ENCODE data around the gene FADS6. TPM values are rescaled to one million over a fixed set of nuclear protein-coding genes. Genes with fewer than 3 reads are reported as not detected.

The FADS6 gene
- polyA plus RNA-seq, 1 of the 3 experiments (the other 2 are of a cell fraction): not detected

DNA sequence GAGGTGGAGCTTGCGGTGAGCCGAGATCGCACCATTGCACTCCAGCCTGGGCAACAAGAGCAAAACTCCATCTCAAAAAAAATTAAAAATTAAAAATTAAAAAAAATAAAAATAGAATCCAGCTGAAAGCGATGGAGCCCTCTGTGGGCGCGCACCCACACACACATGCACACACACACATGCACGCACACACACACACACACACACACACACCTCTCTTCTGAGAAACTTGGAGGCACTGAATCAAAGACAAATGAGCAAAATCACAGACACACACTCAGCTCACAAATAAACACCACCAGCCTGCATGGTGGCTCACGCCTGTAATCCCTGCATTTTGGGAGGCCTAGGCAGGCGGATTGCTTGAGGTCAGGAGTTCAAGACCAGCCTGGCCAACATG lies 9.6 kb upstream of the FADS6 start:
- H3K4me2 ChIP-seq: no peak overlapping the region
- no peak for DNase-seq
- H3K4me1 ChIP-seq (ENCODE audit: control insufficient read depth in 1 of 2, insufficient read depth in 2 of 2, low read depth in 1 of 2, low read length in 1 of 2): no peaks in the 10 kb centered on the region
- H4K20me1 ChIP-seq (ENCODE audit: insufficient read depth): no peaks in the 10 kb centered on the region
- ChIA-PET CTCF (interaction anchor here (0.8 to 2.0 kb wide), 5 partner anchors 11 to 41 kb away, joined by 3 to 9 read pairs (median 5); partner anchors contain the start of genes OTOP2 and USH1G), POLR2A (interaction anchor here (0.7 kb wide), 1 partner anchor 23 kb away, joined by 3 read pairs; no protein-coding TSS in a partner anchor)
- no peaks in the 10 kb centered on the region for H3K9me2 ChIP-seq
- no peaks in the 10 kb centered on the region for H3K79me2 ChIP-seq (ENCODE audit: insufficient read depth)
- H3K27ac ChIP-seq (ENCODE audit: low read depth in 2 of 2, low read length in 1 of 2): no peak overlapping the region
- no peaks in the 10 kb centered on the region for H3F3A ChIP-seq (replicated peaks; ENCODE audit: insufficient read depth)
- no peak overlapping the region for H3K9ac ChIP-seq
- TF ChIP-seq GATA2 (CRISPR knock-in tag; IDR thresholded peaks at IDR 0.05): no peak
- no peak for TF ChIP-seq TEAD4 (IDR thresholded peaks at IDR 0.05; ENCODE audit: borderline replicate concordance, insufficient read depth)
- no peak for TF ChIP-seq TAF1 (IDR thresholded peaks at IDR 0.05; ENCODE audit: borderline replicate concordance, low read depth, low read length)
- no peak for TF ChIP-seq RAD21 (IDR thresholded peaks at IDR 0.05; ENCODE audit: low read length)
- TF ChIP-seq ELF1 (IDR thresholded peaks at IDR 0.05): no peak
- no peak for TF ChIP-seq MEF2A (IDR thresholded peaks at IDR 0.05; ENCODE audit: borderline replicate concordance, low read depth)
- TF ChIP-seq FOXJ3 (CRISPR knock-in tag; IDR thresholded peaks at IDR 0.05): no peak
- no peak for TF ChIP-seq SIN3A (IDR thresholded peaks at IDR 0.05; ENCODE audit: borderline replicate concordance, low read depth, low read length)
- TF ChIP-seq, protein P1, sequence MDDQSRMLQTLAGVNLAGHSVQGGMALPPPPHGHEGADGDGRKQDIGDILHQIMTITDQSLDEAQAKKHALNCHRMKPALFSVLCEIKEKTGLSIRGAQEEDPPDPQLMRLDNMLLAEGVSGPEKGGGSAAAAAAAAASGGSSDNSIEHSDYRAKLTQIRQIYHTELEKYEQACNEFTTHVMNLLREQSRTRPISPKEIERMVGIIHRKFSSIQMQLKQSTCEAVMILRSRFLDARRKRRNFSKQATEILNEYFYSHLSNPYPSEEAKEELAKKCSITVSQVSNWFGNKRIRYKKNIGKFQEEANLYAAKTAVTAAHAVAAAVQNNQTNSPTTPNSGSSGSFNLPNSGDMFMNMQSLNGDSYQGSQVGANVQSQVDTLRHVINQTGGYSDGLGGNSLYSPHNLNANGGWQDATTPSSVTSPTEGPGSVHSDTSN (IDR thresholded peaks at IDR 0.05): no peak
- TF ChIP-seq EZH2phosphoT487 (IDR thresholded peaks at IDR 0.05; ENCODE audit: borderline replicate concordance, low read depth): no peak
- no peak for TF ChIP-seq ZBTB33 (IDR thresholded peaks at IDR 0.05; ENCODE audit: borderline replicate concordance, low read depth)
- no peak for TF ChIP-seq POLR2AphosphoS5 (IDR thresholded peaks at IDR 0.05; ENCODE audit: low read depth, low read length)
- TF ChIP-seq TCF12 (IDR thresholded peaks at IDR 0.05): no peak
- no peak for TF ChIP-seq USF1 (IDR thresholded peaks at IDR 0.05; ENCODE audit: borderline replicate concordance, low read depth)
- TF ChIP-seq, protein P2, sequence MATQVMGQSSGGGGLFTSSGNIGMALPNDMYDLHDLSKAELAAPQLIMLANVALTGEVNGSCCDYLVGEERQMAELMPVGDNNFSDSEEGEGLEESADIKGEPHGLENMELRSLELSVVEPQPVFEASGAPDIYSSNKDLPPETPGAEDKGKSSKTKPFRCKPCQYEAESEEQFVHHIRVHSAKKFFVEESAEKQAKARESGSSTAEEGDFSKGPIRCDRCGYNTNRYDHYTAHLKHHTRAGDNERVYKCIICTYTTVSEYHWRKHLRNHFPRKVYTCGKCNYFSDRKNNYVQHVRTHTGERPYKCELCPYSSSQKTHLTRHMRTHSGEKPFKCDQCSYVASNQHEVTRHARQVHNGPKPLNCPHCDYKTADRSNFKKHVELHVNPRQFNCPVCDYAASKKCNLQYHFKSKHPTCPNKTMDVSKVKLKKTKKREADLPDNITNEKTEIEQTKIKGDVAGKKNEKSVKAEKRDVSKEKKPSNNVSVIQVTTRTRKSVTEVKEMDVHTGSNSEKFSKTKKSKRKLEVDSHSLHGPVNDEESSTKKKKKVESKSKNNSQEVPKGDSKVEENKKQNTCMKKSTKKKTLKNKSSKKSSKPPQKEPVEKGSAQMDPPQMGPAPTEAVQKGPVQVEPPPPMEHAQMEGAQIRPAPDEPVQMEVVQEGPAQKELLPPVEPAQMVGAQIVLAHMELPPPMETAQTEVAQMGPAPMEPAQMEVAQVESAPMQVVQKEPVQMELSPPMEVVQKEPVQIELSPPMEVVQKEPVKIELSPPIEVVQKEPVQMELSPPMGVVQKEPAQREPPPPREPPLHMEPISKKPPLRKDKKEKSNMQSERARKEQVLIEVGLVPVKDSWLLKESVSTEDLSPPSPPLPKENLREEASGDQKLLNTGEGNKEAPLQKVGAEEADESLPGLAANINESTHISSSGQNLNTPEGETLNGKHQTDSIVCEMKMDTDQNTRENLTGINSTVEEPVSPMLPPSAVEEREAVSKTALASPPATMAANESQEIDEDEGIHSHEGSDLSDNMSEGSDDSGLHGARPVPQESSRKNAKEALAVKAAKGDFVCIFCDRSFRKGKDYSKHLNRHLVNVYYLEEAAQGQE (IDR thresholded peaks at IDR 0.05; ENCODE audit: low read depth, low read length): no peak
- TF ChIP-seq JUND (IDR thresholded peaks at IDR 0.05): no peak
- TF ChIP-seq IRF3 (IDR thresholded peaks at IDR 0.05; ENCODE audit: low read depth, low read length): no peak
- TF ChIP-seq USF2 (IDR thresholded peaks at IDR 0.05; ENCODE audit: borderline replicate concordance, low read depth, low read length): no peak
- peaks cover 15% of the 10 kb centered on the region for H3K27me3 ChIP-seq (ENCODE audit: insufficient read depth)
- no peak overlapping the region for H3K4me3 ChIP-seq (ENCODE audit: low read depth in 2 of 2, low read length in 1 of 2)
- no peaks in the 10 kb centered on the region for H3K36me3 ChIP-seq (replicated peaks in 1 of 2; ENCODE audit: control insufficient read depth in 1 of 2, insufficient read depth in 2 of 2, low read length in 1 of 2)
- WGBS (ENCODE audit: low lambda C conversion rate): 83% methylated on average over 9 of the region's 9 CpGs
- H3K9me3 ChIP-seq: no peaks in the 10 kb centered on the region
- no peak overlapping the region for H2AFZ ChIP-seq (ENCODE audit: low read depth)
